GM18951 (cell line): ENCODE measurements around the gene SLIT1.

Experiments used
- POLR2A ChIP-seq: IDR thresholded peaks from 4 replicates; pipeline ENCODE4 v1.6.1; 2011; ENCODE audit warnings: mild to moderate bottlenecking; ENCODE audit not compliant: insufficient read length, insufficient read depth; ENCODE audit errors: extremely low read depth
- in situ Hi-C: fragments of 300-500 bp; cut with MboI; formaldehyde crosslinking; loops from one replicate; pipeline ENCODE4 v1.12.0; 2022; ENCODE audit warnings: low sequenced_read_pairs, mixed read lengths, inconsistent platforms; ENCODE audit not compliant: unreplicated experiment

Gene SLIT1

DNA sequence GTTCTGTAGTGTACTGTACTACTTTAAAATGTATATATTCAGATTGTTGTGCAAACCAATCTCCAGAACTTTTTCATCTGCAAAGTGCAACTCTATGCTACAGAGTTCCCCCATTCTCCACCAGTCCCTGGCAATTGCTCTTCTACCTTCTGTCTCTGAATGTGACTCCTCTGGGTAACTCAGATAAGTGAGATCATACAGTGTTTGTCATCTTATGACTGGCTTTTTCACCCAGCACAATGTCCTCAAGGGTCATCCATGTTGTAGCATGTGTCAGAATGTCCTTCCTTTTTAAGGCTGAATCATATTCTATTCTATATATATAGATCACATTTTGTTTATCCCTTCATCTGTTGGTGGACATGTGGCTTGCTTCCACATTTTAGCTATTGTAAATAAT lies 10.8 kb downstream of the SLIT1 start:
- in situ Hi-C loops, result no loop called here
- TF ChIP-seq POLR2A, result no peak

DNA sequence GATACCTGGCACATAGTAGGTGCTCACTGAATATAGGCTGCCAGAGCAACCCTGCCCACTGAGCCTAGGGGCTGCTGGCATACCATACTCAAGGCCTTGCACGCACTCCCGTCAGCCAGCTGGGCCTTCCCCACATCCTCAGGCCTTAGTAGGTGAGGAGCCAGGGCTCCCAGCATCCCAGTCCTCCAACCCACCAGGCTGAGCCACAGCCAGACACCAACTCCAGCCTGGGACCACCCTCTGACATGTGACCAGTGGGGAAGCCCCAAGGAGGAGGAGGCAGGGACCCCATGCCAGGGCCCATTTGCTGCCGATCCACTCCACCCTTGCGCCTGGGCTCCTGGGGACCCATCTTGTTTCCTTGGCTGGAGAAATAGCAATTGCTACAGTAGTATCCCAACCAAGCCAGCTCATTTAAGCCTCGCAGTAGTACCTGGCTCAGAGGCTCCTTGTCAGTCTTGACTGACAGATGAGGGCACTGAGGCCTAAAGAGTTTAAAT lies 11.4 kb downstream of the SLIT1 start:
- in situ Hi-C loops, result no loop called here
- TF ChIP-seq POLR2A, result no peak

DNA sequence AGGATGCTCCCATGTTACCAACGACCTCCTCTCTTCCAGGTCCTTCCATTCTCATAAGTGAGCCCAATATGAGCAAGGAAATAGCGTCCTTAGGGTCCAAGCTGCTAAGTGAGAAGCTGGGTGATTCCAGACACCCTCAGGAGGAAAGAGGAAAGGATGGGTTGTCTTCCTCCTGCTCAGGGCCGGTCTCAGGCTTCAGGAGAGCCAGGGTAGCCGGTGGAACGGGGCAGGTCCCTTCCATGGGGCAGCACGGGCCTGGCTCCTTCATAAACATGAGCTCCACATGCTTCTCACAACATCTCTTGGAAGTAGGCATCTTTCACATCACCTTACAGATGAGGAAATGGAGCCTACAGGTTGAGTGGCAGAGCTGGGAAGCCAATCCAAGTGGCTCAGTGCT lies 12.7 kb downstream of the SLIT1 start:
- no peak for TF ChIP-seq POLR2A
- in situ Hi-C loops, result no loop called here

DNA sequence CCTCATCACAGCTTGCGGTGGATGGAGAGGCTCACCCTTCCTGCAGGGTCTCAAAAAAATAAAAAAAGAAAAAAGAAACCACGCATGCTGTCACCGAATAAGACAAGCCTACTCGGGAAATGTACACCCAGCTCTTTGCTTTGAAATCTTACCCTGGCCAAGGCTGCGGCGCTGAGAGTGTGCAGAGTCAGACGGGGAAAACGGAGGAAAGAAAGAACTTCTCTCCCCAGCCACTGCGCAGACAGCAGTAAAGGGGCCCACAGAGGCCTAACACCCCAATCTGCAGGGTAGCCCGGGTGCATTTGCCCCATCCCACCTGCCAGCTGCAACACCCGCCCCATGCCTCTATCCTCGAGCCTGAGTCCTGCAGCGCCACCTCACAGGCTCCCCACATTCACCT lies 14.8 kb downstream of the SLIT1 start:
- in situ Hi-C loops, result no loop called here
- no peak for TF ChIP-seq POLR2A

DNA sequence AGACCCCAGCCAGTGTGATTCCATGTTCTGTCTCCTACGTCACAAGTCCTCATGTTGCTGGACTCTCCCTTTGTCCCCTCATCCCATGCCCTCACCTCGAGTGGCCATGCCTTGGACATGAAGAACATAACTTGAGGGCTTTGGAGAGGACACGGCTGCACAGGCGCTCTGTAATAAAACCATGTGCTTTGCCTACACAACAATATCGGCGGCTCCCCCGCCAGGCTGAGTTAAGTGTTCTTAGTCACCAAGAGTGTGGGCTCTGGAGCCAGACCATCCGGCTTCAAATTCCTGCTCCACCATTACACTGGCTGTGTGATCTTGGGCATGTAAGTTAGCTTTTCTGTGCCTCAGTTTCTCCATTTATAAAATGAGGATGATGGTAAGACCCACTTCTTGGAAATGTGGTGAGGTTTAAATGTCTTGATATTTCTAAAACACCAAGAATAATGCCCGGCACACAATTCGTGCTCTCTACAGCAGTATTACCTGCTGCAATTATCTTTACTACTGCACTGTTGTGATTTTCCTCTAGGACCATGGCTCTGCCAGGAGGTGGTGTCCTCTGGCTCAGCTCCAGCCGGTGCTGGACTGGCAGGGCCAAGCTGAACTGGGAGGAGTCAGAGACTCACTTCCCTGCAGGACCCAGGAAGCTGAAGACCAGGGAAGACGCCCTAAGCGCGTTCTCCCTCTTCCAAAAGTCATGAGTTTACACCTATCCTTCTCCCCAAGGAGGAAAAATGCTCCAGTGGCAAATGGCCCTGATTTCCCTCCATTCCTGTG lies 15.7 kb downstream of the SLIT1 start:
- no peak for TF ChIP-seq POLR2A
- in situ Hi-C loops, result no loop called here

DNA sequence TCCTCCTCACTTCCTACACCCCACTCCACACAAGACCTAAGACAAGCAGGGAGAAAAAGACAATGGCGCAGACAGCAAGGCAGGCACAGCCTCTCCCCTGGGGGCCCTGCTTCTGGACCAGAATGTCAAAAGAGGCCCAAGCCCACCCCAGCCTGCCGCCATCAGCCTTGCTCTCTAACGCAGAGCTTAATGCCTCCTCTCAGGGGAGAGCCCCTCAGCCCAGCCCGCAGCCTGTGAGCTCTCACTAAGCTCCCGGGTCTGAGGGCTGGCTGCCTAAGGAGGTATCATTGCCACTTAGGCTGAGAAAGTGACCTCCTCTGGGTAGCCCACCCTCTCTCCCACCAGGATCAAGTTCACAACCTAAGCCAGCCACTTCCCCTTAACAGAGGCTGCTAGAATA lies 16.7 kb downstream of the SLIT1 start:
- in situ Hi-C loops, result no loop called here

DNA sequence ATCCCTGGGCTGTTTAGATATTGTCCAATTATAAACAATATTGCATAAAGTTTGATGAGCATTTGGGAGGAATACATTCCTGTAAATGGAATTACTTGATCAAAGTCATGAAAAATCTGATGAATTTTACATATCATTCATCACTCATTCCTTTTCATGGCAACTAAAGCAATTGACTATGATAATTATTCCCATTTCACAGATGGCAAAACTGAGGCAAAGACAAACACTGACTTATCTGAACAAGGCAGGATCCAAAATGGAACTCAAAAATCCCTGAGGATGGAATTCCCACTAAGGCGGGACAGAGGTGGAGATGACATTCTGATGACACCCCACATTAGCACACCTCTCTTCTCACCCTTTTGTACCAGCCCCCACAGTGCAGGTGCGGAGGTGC lies 17.1 kb downstream of the SLIT1 start:
- TF ChIP-seq POLR2A, result no peak
- in situ Hi-C loops, result no loop called here

More for the DNA sequence above, 16.7 kb downstream of the SLIT1 start:
- no peak for TF ChIP-seq POLR2A

DNA sequence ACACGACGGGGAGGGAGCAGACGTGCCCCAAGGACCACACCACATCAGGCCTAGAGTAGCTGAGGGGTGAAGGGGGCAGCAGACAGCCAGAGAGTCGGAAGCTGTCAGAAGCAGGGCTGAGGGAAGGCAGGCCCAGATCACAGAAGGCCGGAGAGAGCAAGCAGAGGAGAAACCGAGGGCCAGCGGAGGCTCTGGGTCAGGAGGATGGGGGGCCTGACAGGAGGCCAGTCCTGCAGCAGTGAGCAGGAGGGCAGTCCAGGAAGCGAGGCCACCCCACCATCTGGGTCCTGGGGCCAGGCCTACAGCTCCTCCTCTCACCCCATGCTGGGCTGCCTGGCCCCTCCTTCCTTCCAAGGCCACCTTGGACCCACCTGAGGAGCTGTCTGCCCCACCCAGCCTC lies 20.3 kb downstream of the SLIT1 start:
- no peak for TF ChIP-seq POLR2A
- in situ Hi-C loops, result no loop called here

DNA sequence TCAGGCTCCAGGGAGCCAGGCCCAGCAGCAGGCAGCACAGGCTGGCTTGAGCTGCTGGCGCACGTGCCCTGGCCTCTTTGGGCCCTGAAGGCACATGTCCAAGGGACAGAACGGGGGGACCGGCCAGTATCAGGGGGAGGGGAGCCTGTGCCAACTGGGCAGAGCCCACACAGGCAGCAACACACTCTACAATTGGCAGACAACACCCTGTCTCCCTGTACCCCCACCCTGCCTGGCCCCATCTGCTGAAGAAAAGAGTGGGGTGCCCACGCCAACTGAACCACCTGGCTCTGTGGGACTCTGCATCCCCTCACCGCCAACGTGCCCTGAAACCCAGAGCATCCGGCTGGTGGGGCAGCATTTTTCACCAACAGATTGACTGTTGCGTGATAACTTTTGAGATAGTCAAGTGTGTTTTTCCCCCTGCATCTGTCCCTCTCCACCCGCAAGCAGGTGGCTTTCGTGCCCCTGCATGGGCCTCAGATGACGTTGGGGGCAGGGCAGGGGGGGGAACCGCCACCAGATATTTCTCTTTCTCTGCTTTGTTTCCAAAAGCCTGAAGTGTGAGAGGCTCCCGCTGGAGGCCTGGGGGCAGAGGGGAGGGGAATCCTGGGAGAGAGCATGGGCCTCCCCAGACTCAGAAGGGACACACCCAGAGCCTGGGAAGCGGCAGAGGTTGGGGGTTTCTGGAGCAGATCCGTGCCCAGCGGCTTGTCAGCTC lies 21.8 kb downstream of the SLIT1 start:
- no peak for TF ChIP-seq POLR2A
- in situ Hi-C loops, result no loop called here

DNA sequence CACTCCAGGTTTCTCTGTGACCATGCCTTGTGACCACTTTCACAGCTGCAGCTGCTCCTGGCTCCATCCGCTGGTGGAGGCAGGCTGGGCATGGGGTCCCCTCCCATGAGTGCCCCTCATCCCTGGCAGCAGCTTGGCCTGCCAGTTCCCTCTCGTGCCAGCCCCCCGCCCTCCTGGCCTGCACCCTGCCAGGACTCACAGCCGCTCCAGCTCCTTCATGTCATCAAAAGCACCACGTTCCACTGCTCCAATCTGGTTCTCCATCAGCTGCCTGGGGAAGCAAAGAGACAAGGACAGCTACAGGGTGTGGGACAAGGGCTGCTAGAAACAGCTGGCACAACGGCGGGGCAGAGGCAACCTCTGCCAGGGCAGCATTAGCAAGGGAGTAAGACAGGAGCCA lies 22.6 kb downstream of the SLIT1 start:
- TF ChIP-seq POLR2A, result no peak
- in situ Hi-C loops, result no loop called here

DNA sequence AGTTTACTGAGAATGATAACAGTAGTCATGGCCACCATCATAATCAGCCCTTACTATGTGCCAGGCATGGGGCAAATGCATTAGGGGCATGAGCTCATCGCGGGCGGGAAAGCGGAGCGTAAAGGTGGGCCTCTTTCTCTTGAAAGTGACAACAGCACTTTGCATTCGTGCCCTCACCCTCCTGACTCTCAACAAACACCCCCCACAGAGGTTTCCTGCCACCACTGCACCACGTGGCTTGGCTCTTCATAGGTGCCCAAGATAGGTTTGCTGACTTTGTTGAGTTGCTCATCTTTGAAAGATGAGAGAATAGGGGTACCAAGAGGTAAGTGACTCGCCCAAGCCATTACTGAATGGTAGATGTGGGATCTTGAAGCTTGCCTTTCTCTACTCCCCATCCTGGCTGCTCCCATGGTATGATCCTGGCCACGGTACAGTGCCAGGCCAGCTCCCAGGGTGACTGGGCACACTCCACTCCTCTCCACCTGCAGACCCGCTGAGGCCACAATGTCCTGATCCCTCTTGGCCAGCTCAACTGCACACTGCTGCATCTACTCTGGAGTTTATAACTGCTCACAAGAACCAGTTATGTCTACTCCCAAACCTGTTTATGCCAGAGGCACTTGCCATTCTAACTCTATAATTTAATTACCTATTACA lies 26.0 kb downstream of the SLIT1 start:
- in situ Hi-C loops, result no loop called here
- no peak for TF ChIP-seq POLR2A

DNA sequence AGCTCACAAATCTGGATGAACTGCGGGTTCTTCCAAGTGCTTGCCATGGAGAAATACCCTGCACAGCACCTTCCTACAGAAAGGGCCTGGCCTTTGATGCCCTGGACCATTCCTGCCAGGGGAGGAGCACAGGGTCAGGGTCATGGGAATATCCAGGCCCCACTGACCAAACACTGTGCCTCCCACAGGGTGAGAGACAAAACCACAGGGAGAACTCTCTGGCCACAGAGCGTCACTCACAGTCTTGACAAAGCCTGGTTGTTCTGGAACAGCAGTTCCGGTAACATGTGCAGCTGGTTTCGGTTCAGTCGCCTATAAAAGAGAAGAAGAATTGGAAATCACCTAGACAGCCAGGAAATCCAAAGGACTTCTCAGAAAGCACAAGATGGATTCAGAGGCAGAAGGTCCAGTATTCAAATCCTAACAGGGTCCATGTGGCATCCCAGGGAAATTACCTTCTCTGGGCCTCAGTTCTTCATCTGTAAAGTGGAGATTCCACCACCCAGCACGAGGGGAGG lies 28.1 kb downstream of the SLIT1 start:
- no peak for TF ChIP-seq POLR2A
- in situ Hi-C loops, result no loop called here

DNA sequence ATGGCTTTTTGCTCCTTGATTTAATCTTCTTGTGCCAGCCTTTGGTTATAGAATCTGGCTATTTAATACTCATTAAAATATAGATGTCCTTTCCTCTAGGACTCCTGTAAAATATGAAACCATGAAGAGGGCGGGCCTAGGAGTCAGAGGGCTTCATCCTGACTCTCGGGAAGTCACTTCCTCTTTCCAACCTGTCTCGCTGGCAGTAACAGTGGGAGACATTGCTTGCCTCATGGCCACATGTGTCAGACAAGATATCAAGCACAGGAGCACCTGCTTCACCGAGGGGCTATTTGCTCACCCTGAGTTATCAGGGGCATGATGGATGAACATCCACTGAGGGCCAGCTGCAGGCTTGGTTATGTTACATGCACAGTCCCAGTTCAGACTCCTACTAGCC lies 31.0 kb downstream of the SLIT1 start:
- in situ Hi-C loops, result no loop called here
- no peak for TF ChIP-seq POLR2A
